Keratinocyte (primary cell): ENCODE results near the gene CAPN15.

Experiments used
- EZH2 ChIP-seq: IDR thresholded peaks from one replicate; pipeline ENCODE4 v1.6.1; 2012; ENCODE audit warnings: inconsistent platforms, mild to moderate bottlenecking, low read length, moderate library complexity
- TF ChIP-seq, protein P1 (sequence below), 3 experiments: IDR thresholded peaks in 1 of 3; conservative IDR thresholded peaks in 1 of 3; optimal IDR thresholded peaks in 1 of 3; 2 replicates in 2 of 3; 3 replicates in 1 of 3; pipeline versions ENCODE3 to v1.5.1; 2011; ENCODE audit warnings: low read length in 3 of 3, mild to moderate bottlenecking in 3 of 3, moderate library complexity in 2 of 3, control low read depth in 1 of 3, inconsistent platforms in 1 of 3; ENCODE audit not compliant: insufficient read depth in 2 of 3; ENCODE audit errors: extremely low read depth in 1 of 3

DNA sequence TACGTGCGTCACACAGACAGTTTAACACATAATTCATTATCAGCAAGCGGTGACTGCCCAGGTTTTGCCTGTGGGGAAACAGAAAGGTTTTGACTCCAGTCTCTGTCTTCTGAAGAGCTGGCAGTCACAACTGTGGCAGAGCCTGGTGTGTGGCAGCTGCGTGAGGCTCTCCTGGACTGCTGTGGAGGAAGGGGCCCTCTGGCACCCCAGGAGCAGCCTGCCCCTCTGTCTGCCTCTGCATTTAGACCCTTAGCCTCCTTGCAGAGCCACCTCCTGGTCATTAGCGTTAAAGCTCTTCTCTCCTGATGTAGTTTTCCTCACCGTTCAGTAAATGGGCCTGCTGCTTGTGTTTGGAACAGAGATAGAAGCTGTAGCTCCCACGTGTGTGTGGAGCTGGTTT, 73.3 kb downstream of the CAPN15 start:
- TF ChIP-seq EZH2: no peak
- TF ChIP-seq, protein P1, sequence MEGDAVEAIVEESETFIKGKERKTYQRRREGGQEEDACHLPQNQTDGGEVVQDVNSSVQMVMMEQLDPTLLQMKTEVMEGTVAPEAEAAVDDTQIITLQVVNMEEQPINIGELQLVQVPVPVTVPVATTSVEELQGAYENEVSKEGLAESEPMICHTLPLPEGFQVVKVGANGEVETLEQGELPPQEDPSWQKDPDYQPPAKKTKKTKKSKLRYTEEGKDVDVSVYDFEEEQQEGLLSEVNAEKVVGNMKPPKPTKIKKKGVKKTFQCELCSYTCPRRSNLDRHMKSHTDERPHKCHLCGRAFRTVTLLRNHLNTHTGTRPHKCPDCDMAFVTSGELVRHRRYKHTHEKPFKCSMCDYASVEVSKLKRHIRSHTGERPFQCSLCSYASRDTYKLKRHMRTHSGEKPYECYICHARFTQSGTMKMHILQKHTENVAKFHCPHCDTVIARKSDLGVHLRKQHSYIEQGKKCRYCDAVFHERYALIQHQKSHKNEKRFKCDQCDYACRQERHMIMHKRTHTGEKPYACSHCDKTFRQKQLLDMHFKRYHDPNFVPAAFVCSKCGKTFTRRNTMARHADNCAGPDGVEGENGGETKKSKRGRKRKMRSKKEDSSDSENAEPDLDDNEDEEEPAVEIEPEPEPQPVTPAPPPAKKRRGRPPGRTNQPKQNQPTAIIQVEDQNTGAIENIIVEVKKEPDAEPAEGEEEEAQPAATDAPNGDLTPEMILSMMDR (optimal IDR thresholded peaks at IDR 0.05 in 1 of 3, IDR thresholded peaks at IDR 0.05 in 1 of 3, conservative IDR thresholded peaks at IDR 0.05 in 1 of 3; ENCODE audit: extremely low read depth in 1 of 3, insufficient read depth in 2 of 3, low read length in 3 of 3): peak; percentile 29 to 43 (median 37)
